GM12878 (cell line): ENCODE data around the gene LHFPL3. TPM values are rescaled to one million over a fixed set of nuclear protein-coding genes. Genes with fewer than 3 reads are reported as not detected.

ENCODE experiments used
- ATAC-seq: fragments of 200-7000 bp; cut with Tn5 transposase; 3 replicates; pipeline ENCODE4 v1.9.1; 2020; ENCODE audit warnings: mild to moderate bottlenecking, moderate library complexity
- BruUV-seq: library from RNA; stranded (reverse); fragments of 400-500 nt; replicated peaks from 2 replicates; lab custom pipeline; 2021; lab: Mats Ljungman, UMichigan
- CTCF ChIA-PET: fragments of 300-600 bp; sonication (Branson Sonifier 250); formaldehyde crosslinking; extraction: SDS; loops from one replicate; lab custom pipeline; 2021; ENCODE audit warnings: inconsistent platforms; lab: Yijun Ruan, JAX
- POLR2A ChIA-PET: fragments of 350-600 bp; formaldehyde crosslinking; extraction: SDS; loops from one replicate; lab custom pipeline; 2021; ENCODE audit warnings: inconsistent platforms; lab: Charles Lee
- RAD21 ChIA-PET: fragments of 300-600 bp; sonication (Branson Sonifier 250); formaldehyde crosslinking; loops from one replicate; lab custom pipeline; 2023; ENCODE audit warnings: antibody characterized with exemption; ENCODE audit not compliant: unreplicated experiment; lab: Charles Lee
- SMC1A ChIA-PET: fragments of 300-600 bp; sonication (Branson Sonifier 250); formaldehyde crosslinking; loops from one replicate; lab custom pipeline; 2023; ENCODE audit not compliant: unreplicated experiment, uncharacterized antibody; lab: Charles Lee
- DNase-seq: peaks from one replicate; pipeline ENCODE4 v3.0.0-alpha.2; 2011; ENCODE audit warnings: low read depth, low spot score
- FAIRE-seq: peaks from 3 replicates; lab custom pipeline; 2011; peaks lifted over from hg19 to GRCh38; lab: Jason Lieb, UNC
- H2AFZ ChIP-seq: 2 replicates; pipeline ENCODE4 v1.6.0; 2011; ENCODE audit warnings: low read depth, low read length, control low read depth; ENCODE audit not compliant: control insufficient read depth
- H3K27ac ChIP-seq: 2 replicates; pipeline ENCODE4 v1.5.1; 2011; ENCODE audit warnings: control low read depth; ENCODE audit not compliant: control insufficient read depth, insufficient read depth
- H3K27me3 ChIP-seq, 2 experiments: replicated peaks in 1 of 2; 2 replicates each; pipeline versions ENCODE4 v1.6.0 to v1.6.1; 2011; ENCODE audit warnings: low read length in 1 of 2; ENCODE audit not compliant: control insufficient read depth in 2 of 2, insufficient read depth in 2 of 2
- H3K36me3 ChIP-seq, 2 experiments: 2 replicates each; pipeline ENCODE4 v1.5.1; 2011; ENCODE audit warnings: low read length in 1 of 2; ENCODE audit not compliant: control insufficient read depth in 2 of 2, insufficient read depth in 2 of 2
- H3K4me1 ChIP-seq: 2 replicates; pipeline ENCODE4 v1.6.1; 2011; ENCODE audit warnings: mild to moderate bottlenecking, low read length, moderate library complexity, mixed read lengths; ENCODE audit not compliant: control insufficient read depth, insufficient read depth
- H3K4me2 ChIP-seq: 2 replicates; pipeline ENCODE4 v1.6.0; 2011; ENCODE audit warnings: control low read depth; ENCODE audit not compliant: control insufficient read depth, insufficient read depth
- H3K4me3 ChIP-seq: fragments of 200-600 bp; sonication (generic); 2 replicates; pipeline ENCODE4 v1.5.1; 2016
- H3K79me2 ChIP-seq: 2 replicates; pipeline ENCODE4 v1.6.0; 2011; ENCODE audit warnings: low read length; ENCODE audit not compliant: control insufficient read depth, insufficient read depth
- H3K9ac ChIP-seq: 2 replicates; pipeline ENCODE4 v1.8.0; 2011; ENCODE audit warnings: low read length, control low read depth, mixed read lengths; ENCODE audit not compliant: control insufficient read depth, insufficient read depth
- H3K9me3 ChIP-seq: replicated peaks from 3 replicates; pipeline ENCODE4 v1.5.1; 2011; ENCODE audit warnings: mild to moderate bottlenecking, low read length; ENCODE audit not compliant: control insufficient read depth, insufficient read depth
- H4K20me1 ChIP-seq: 2 replicates; pipeline ENCODE4 v1.6.0; 2011; ENCODE audit not compliant: control insufficient read depth, insufficient read depth
- ATF2 ChIP-seq: IDR thresholded peaks from 2 replicates; pipeline ENCODE4 v1.6.1; 2012; ENCODE audit warnings: low read length, inconsistent platforms
- CEBPB ChIP-seq, 2 experiments: fragments of 150-350 bp in 1 of 2; IDR thresholded peaks; 2 replicates each; pipeline ENCODE4 v1.6.1; 2012 to 2014; ENCODE audit warnings: low read depth in 2 of 2, low read length in 2 of 2, borderline replicate concordance in 1 of 2, inconsistent platforms in 1 of 2
- CUX1 ChIP-seq: IDR thresholded peaks from 2 replicates; pipeline ENCODE4 v1.6.1; 2012; ENCODE audit warnings: improper control_type of control experiment, low read depth, low read length; ENCODE audit not compliant: insufficient replicate concordance
- EP300 ChIP-seq, 2 experiments: fragments of 150-350 bp in 1 of 2; IDR thresholded peaks; 2 replicates each; pipeline ENCODE4 v1.6.1; 2011 to 2012; ENCODE audit warnings: low read depth in 2 of 2, low read length in 2 of 2, borderline replicate concordance in 1 of 2, improper control_type of control experiment in 1 of 2, inconsistent platforms in 1 of 2; ENCODE audit not compliant: control insufficient read depth in 1 of 2
- GATAD2B ChIP-seq: fragments of 450-650 bp; conservative IDR thresholded peaks from 2 replicates; pipeline ENCODE4 v1.6.1; 2017; ENCODE audit warnings: low read depth, mild to moderate bottlenecking, moderate library complexity
- LARP7 ChIP-seq: fragments of 450-650 bp; IDR thresholded peaks from 2 replicates; pipeline ENCODE4 v1.6.1; 2017; ENCODE audit warnings: mild to moderate bottlenecking
- MEF2B ChIP-seq: fragments of 450-650 bp; IDR thresholded peaks from 2 replicates; pipeline ENCODE4 v1.6.1; 2018; ENCODE audit warnings: mild to moderate bottlenecking, moderate library complexity; ENCODE audit not compliant: partially characterized antibody, poor library complexity, severe bottlenecking
- NR2C2 ChIP-seq: IDR thresholded peaks from 2 replicates; pipeline ENCODE4 v1.6.1; 2011; ENCODE audit warnings: borderline replicate concordance, low read depth; ENCODE audit not compliant: control insufficient read depth, insufficient read length
- RB1 ChIP-seq: fragments of 450-650 bp; formaldehyde crosslinking; IDR thresholded peaks from 2 replicates; pipeline ENCODE4 v1.6.1; 2017; ENCODE audit warnings: mild to moderate bottlenecking, borderline replicate concordance
- ZNF687 ChIP-seq: fragments of 450-650 bp; IDR thresholded peaks from 2 replicates; pipeline ENCODE4 v1.6.1; 2017; ENCODE audit warnings: mild to moderate bottlenecking, moderate library complexity
- ZSCAN29 ChIP-seq: fragments of 450-650 bp; IDR thresholded peaks from 2 replicates; pipeline ENCODE4 v1.6.1; 2017; ENCODE audit warnings: mild to moderate bottlenecking, moderate library complexity
- in situ Hi-C: fragments of 300-500 bp; cut with MboI; formaldehyde crosslinking; loops from 9 replicates; pipeline ENCODE4 v1.14.3; 2018; ENCODE audit warnings: mixed read lengths
- intact Hi-C: fragments of 100-400 bp; cut with micrococcal nuclease; formaldehyde crosslinking; loops from one replicate; pipeline ENCODE4 v1.14.2; 2022; ENCODE audit not compliant: unreplicated experiment
- polyA plus RNA-seq, 11 experiments: library from polyadenylated mRNA; depleted of rRNA in 4 of 11; unstranded in 6 of 11; stranded (reverse) in 5 of 11; fragments of >200 nt; fragmentation: Nextera tagmentation in 4 of 11; fragmentation: Illumina TruSeq in 1 of 11; extraction: Ambion mirVana in 4 of 11; extraction: Trizol in 1 of 11; gene quantifications; 1 replicate in 1 of 11; 2 replicates in 10 of 11; pipeline versions ENCODE4 v1.2.1 to v1.2.3, GENCODE V29; 2011 to 2016; ENCODE audit warnings: inconsistent platforms in 2 of 11, missing spikeins in 2 of 11, low read depth in 1 of 11
- total RNA-seq, 4 experiments: library from RNA; depleted of rRNA in 3 of 4; stranded (reverse); fragments of >200 nt in 3 of 4; fragmentation: Illumina TruSeq in 1 of 4; extraction: Trizol in 1 of 4; gene quantifications; 2 replicates each; pipeline versions ENCODE4 v1.2.1 to v1.2.3, GENCODE V29; 2013 to 2021

Gene LHFPL3
- total and polyA plus RNA-seq, 10 of the 15 experiments (the other 5 are each of a cell fraction or from before 2014, with no cell fraction given), result 0.09 TPM; not detected in 9

- no peak for TF ChIP-seq ATF2
- no peak for TF ChIP-seq EP300 (IDR thresholded peaks at IDR 0.05; ENCODE audit: borderline replicate concordance in 1 of 2, control insufficient read depth in 1 of 2, low read depth in 2 of 2, low read length in 2 of 2)
- TF ChIP-seq LARP7, result no peak
- TF ChIP-seq ZSCAN29, result no peak
These were observed 241.3 kb downstream of the LHFPL3 start (continued) for GRCh38 chr7:104569751-104570150.

GRCh38 chr7:104572554-104572953, 244.2 kb downstream of the LHFPL3 start:
- no peak overlapping the region for H3K4me3 ChIP-seq
- POLR2A ChIA-PET, result no interaction called here
- TF ChIP-seq MEF2B (no peak), GATAD2B (no peak), CUX1 (no peak), ZNF687 (no peak), CEBPB (IDR thresholded peaks at IDR 0.05; ENCODE audit: borderline replicate concordance in 1 of 2, low read depth in 2 of 2, low read length in 2 of 2) (no peak), RB1 (no peak), NR2C2 (no peak)

More at GRCh38 chr7:104572554-104572953, 244.2 kb downstream of the LHFPL3 start:
- ChIA-PET CTCF (interaction anchor here (0.7 kb wide), 1 partner anchor 1249 kb away, joined by 3 read pairs; no protein-coding TSS in a partner anchor), SMC1A (no interaction called here), RAD21 (no interaction called here)
- H3K27ac ChIP-seq, result no peak overlapping the region
- no peak overlapping the region for H3K9ac ChIP-seq
- H3K4me2 ChIP-seq, result no peak overlapping the region
- intact Hi-C loops, result no loop called here
- no TSS peak for BruUV-seq
- H3K4me1 ChIP-seq, result no peaks in the 10 kb centered on the region
- no peaks in the 10 kb centered on the region; a peak in 1 of 4 replicates for H3K27me3 ChIP-seq
- H4K20me1 ChIP-seq, result no peaks in the 10 kb centered on the region
- H3K36me3 ChIP-seq, result no peaks in the 10 kb centered on the region
- ATAC-seq, result no peak
- no peaks in the 10 kb centered on the region for H3K79me2 ChIP-seq
- FAIRE-seq, result no peak
- DNase-seq, result no peak
- in situ Hi-C loops, result no loop called here
- no peaks in the 10 kb centered on the region for H3K9me3 ChIP-seq
- H2AFZ ChIP-seq, result no peak overlapping the region
